K562 (cell line): Measurements from ENCODE around the gene SLC22A4. TPM values are rescaled to one million over a fixed set of nuclear protein-coding genes. Genes with fewer than 3 reads are reported as not detected.
A peak's percentile ranks its signal among the peaks of the same experiment; 100 is the strongest.

Experiments used
- ATAC-seq: fragments of 200-7000 bp; cut with Tn5 transposase; 3 replicates; pipeline ENCODE4 v1.9.1; 2020; ENCODE audit warnings: moderate library complexity
- BruUV-seq: library from RNA; stranded (reverse); fragments of 400-500 nt; replicated peaks from 2 replicates; lab custom pipeline; 2021; lab: Mats Ljungman, UMichigan
- CTCF ChIA-PET: fragments of 300-600 bp; formaldehyde crosslinking; extraction: SDS; loops from one replicate; lab custom pipeline; 2021; ENCODE audit warnings: low intra/inter-chr PET ratio; lab: Yijun Ruan, JAX
- POLR2A ChIA-PET: fragments of 300-600, 350-650 bp; sonication (Branson Sonifier 250); formaldehyde crosslinking; extraction: SDS; loops from one replicate; lab custom pipeline; 2021; ENCODE audit warnings: antibody characterized with exemption, inconsistent platforms; lab: Yijun Ruan, JAX
- DNase-seq, 4 experiments: peaks; one replicate each; pipeline versions ENCODE4 v3.0.0 to v3.0.0-alpha.2; 2011 to 2018; ENCODE audit warnings: low spot score in 3 of 4, mixed read lengths in 3 of 4; ENCODE audit errors: extremely low read depth in 1 of 4
- FAIRE-seq: peaks from 2 replicates; lab custom pipeline; 2011; peaks lifted over from hg19 to GRCh38; lab: Jason Lieb, UNC
- H2AFZ ChIP-seq: 2 replicates; pipeline ENCODE4 v1.6.0; 2011; ENCODE audit warnings: low read depth, low read length, control low read depth, inconsistent platforms
- H3K27ac ChIP-seq: fragments of 200-600 bp; 3 replicates; pipeline ENCODE4 v1.8.0; 2011; ENCODE audit warnings: low read depth, mild to moderate bottlenecking, control low read depth, inconsistent platforms, low read length, moderate library complexity, mixed read lengths; ENCODE audit errors: extremely low read depth
- H3K27me3 ChIP-seq, 2 experiments: fragments of 300-600 bp in 1 of 2; 2 replicates in 1 of 2; 3 replicates in 1 of 2; pipeline versions ENCODE4 v1.6.0 to v1.8.0; 2011; ENCODE audit warnings: inconsistent platforms in 2 of 2, low read length in 2 of 2, mild to moderate bottlenecking in 1 of 2, mixed read lengths in 1 of 2, moderate library complexity in 1 of 2; ENCODE audit not compliant: control insufficient read depth in 2 of 2, insufficient read depth in 2 of 2
- H3K36me3 ChIP-seq: fragments of 300-600 bp; 3 replicates; pipeline ENCODE4 v1.8.0; 2011; ENCODE audit warnings: mild to moderate bottlenecking, low read length, inconsistent platforms; ENCODE audit not compliant: control insufficient read depth, insufficient read depth
- H3K4me1 ChIP-seq, 2 experiments: fragments of 200-600 bp in 1 of 2; replicated peaks in 1 of 2; 2 replicates in 1 of 2; 3 replicates in 1 of 2; pipeline versions ENCODE4 v1.5.1 to v1.8.0; 2011; ENCODE audit warnings: inconsistent platforms in 2 of 2, low read length in 2 of 2, mild to moderate bottlenecking in 1 of 2, mixed read lengths in 1 of 2, moderate library complexity in 1 of 2; ENCODE audit not compliant: control insufficient read depth in 2 of 2, insufficient read depth in 2 of 2
- H3K4me2 ChIP-seq: 2 replicates; pipeline ENCODE4 v1.6.1; 2011; ENCODE audit warnings: low read length, control low read depth, inconsistent platforms, mixed read lengths; ENCODE audit not compliant: insufficient read depth
- H3K4me3 ChIP-seq: fragments of 200-600 bp; sonication (generic), shearing (Covaris generic); 2 replicates; pipeline ENCODE4 v1.5.1; 2016; ENCODE audit warnings: control low read depth, inconsistent platforms
- H3K79me2 ChIP-seq: fragments of 200-600 bp; 3 replicates; pipeline ENCODE4 v1.8.0; 2011; ENCODE audit warnings: low read length, inconsistent platforms; ENCODE audit not compliant: control insufficient read depth, insufficient read depth
- H3K9ac ChIP-seq, 2 experiments: 2 replicates each; pipeline versions ENCODE4 v1.6.0 to v1.6.1; 2011; ENCODE audit warnings: low read depth in 2 of 2, low read length in 2 of 2, control low read depth in 1 of 2, inconsistent platforms in 1 of 2, mild to moderate bottlenecking in 1 of 2, mixed read lengths in 1 of 2; ENCODE audit not compliant: insufficient read depth in 1 of 2
- H3K9me1 ChIP-seq: one replicate; pipeline ENCODE4 v1.6.0; 2011; ENCODE audit warnings: inconsistent platforms, mild to moderate bottlenecking, low read length, moderate library complexity; ENCODE audit not compliant: control insufficient read depth, insufficient read depth
- H3K9me3 ChIP-seq: replicated peaks from 2 replicates; pipeline ENCODE4 v1.5.1; 2011; ENCODE audit warnings: low read depth, low read length, inconsistent platforms; ENCODE audit not compliant: control insufficient read depth, insufficient read depth
- H4K20me1 ChIP-seq: replicated peaks from 2 replicates; pipeline ENCODE4 v1.6.1; 2011; ENCODE audit warnings: low read length, inconsistent platforms, mixed read lengths; ENCODE audit not compliant: control insufficient read depth, insufficient read depth
- ARNT ChIP-seq, 2 experiments: fragments of 450-650 bp; IDR thresholded peaks; 2 replicates each; pipeline ENCODE4 v1.6.1; 2016; ENCODE audit warnings: mild to moderate bottlenecking in 1 of 2
- C11orf30 ChIP-seq: fragments of 450-650 bp; IDR thresholded peaks from 2 replicates; pipeline ENCODE4 v1.6.1; 2016; ENCODE audit warnings: low read depth, mild to moderate bottlenecking
- CAMTA2 ChIP-seq: fragments of 250-450 bp; sonication (Bioruptor Pico); conservative IDR thresholded peaks from 2 replicates; pipeline ENCODE4 v1.5.1; 2022
- DIDO1 ChIP-seq: fragments of 450-650 bp; IDR thresholded peaks from 2 replicates; pipeline ENCODE4 v1.6.1; 2016; ENCODE audit warnings: low read depth, missing biosample characterization, missing genetic modification characterization
- HLTF ChIP-seq: fragments of 450-650 bp; IDR thresholded peaks from 2 replicates; pipeline ENCODE4 v1.6.1; 2016
- JUNB ChIP-seq: fragments of 450-650 bp; formaldehyde crosslinking; conservative IDR thresholded peaks from 2 replicates; pipeline ENCODE4 v1.4.0; 2020; ENCODE audit warnings: mild to moderate bottlenecking
- MBD1 ChIP-seq: fragments of 250-450 bp; sonication (Bioruptor Pico); IDR thresholded peaks from 2 replicates; pipeline ENCODE4 v1.8.0; 2022; ENCODE audit warnings: inconsistent platforms
- NCOA1 ChIP-seq: fragments of 450-650 bp; IDR thresholded peaks from 2 replicates; pipeline ENCODE4 v1.6.1; 2016; ENCODE audit warnings: low read depth
- PBX2 ChIP-seq, 2 experiments: IDR thresholded peaks in 1 of 2; conservative IDR thresholded peaks in 1 of 2; 2 replicates each; pipeline ENCODE4 v1.6.1; 2016; ENCODE audit warnings: low read depth in 2 of 2, mild to moderate bottlenecking in 1 of 2, missing compliant biosample characterization in 1 of 2, missing genetic modification characterization in 1 of 2, moderate library complexity in 1 of 2
- SMARCA5 ChIP-seq: fragments of 450-650 bp; IDR thresholded peaks from 2 replicates; pipeline ENCODE4 v1.6.1; 2016
- ZBTB26 ChIP-seq: fragments of 450-650 bp; formaldehyde crosslinking; IDR thresholded peaks from 2 replicates; pipeline ENCODE4 v1.4.0; 2022; ENCODE audit warnings: missing genetic modification characterization
- ZNF395 ChIP-seq: fragments of 200-800 bp; sonication (Bioruptor generic); IDR thresholded peaks from 2 replicates; pipeline ENCODE4 v1.6.1; 2017; ENCODE audit warnings: missing genetic modification characterization, missing compliant biosample characterization
- ZNF431 ChIP-seq: sonication (generic); formaldehyde crosslinking; IDR thresholded peaks from 2 replicates; pipeline ENCODE4 v1.8.0; 2022; ENCODE audit warnings: mild to moderate bottlenecking, missing genetic modification reagents
- ZNF586 ChIP-seq: fragments of 450-650 bp; formaldehyde crosslinking; conservative IDR thresholded peaks from 2 replicates; pipeline ENCODE4 v1.4.0; 2020; ENCODE audit warnings: mild to moderate bottlenecking, moderate library complexity
- ZNF77 ChIP-seq: fragments of 250-450 bp; sonication (Bioruptor Pico); IDR thresholded peaks from 2 replicates; pipeline ENCODE4 v1.5.0; 2020
- WGBS: fragments of 100-300 bp; shearing (Covaris generic); methylation state at CpG from one replicate; pipeline ENCODE4 v1.1.6; 2016; ENCODE audit warnings: low coverage, mixed read lengths; ENCODE audit not compliant: insufficient coverage; ENCODE audit errors: missing lambda C conversion rate; 5-methylcytosine and 5-hydroxymethylcytosine counted together
- in situ Hi-C: fragments of 300-500 bp; cut with MboI; formaldehyde crosslinking; loops from 4 replicates; pipeline ENCODE4 v1.15.0; 2018; ENCODE audit warnings: inconsistent platforms, mixed read lengths
- intact Hi-C: fragments of 100-400 bp; cut with micrococcal nuclease; formaldehyde crosslinking; loops from 2 replicates; pipeline ENCODE4 v1.14.2; 2022
- polyA plus RNA-seq, 8 experiments: library from polyadenylated mRNA; depleted of rRNA in 4 of 8; stranded (reverse) in 5 of 8; unstranded in 3 of 8; fragments of >200 nt; fragmentation: Nextera tagmentation in 2 of 8; fragmentation: Illumina TruSeq in 1 of 8; extraction: Ambion mirVana in 2 of 8; extraction: Trizol in 1 of 8; gene quantifications; 2 replicates each; pipeline versions ENCODE4 v1.2.1 to v1.2.3, GENCODE V29; 2011 to 2014; ENCODE audit warnings: inconsistent platforms in 1 of 8, missing spikeins in 1 of 8
- total RNA-seq, 7 experiments: library from RNA; depleted of rRNA in 6 of 7; stranded (reverse); fragments of >200 nt in 6 of 7; fragmentation: Illumina TruSeq in 2 of 7; extraction: Trizol in 2 of 7; gene quantifications; 2 replicates each; pipeline versions ENCODE4 v1.2.1 to v1.2.3, GENCODE V29; 2011 to 2021; ENCODE audit warnings: low replicate concordance in 1 of 7

The SLC22A4 gene
- total and polyA plus RNA-seq, 9 of the 15 experiments (the other 6 are each of a cell fraction or from before 2014, with no cell fraction given) = 2.7 to 9.5 (median 6.2) TPM

- H3K4me3 ChIP-seq = no peak overlapping the region
- no peaks in the 10 kb centered on the region for H3K9me3 ChIP-seq
- DNase-seq (no peak), FAIRE-seq (no peak), ATAC-seq (no peak)
- no peak overlapping the region for H3K27ac ChIP-seq
- intact Hi-C loops = no loop called here
- ChIA-PET CTCF (no interaction called here), POLR2A (interaction anchor here (0.6 to 0.7 kb wide), 3 partner anchors 23 to 303 kb away, joined by 3 to 4 read pairs (median 3); no protein-coding TSS in a partner anchor)
- H3K27me3 ChIP-seq = no peaks in the 10 kb centered on the region
- no peak overlapping the region for H2AFZ ChIP-seq
- no TSS peak for BruUV-seq
- H4K20me1 ChIP-seq = 0 out of 2 replicates have a peak, but pooled peaks cover 3% of the 10 kb centered on the region
- H3K4me2 ChIP-seq = no peak overlapping the region
- H3K79me2 ChIP-seq = peaks cover 21% of the 10 kb centered on the region
- H3K9ac ChIP-seq = peak overlapping the region in 1 of 2 experiments; percentile 50; a peak in 1 of 4 replicates
- H3K9me1 ChIP-seq = no peaks in the 10 kb centered on the region
- H3K4me1 ChIP-seq = peaks cover 0 to 11% of the 10 kb centered on the region in 2 experiments; a peak in 4 of 5 replicates
- in situ Hi-C loops = loop anchor here (25.0 kb wide), 1 partner anchor 315 kb away; the partner anchor contains the start of genes CSF2 and IL3
- WGBS = 85% methylated on average over 16 of the region's 16 CpGs
- H3K36me3 ChIP-seq = peaks cover 50% of the 10 kb centered on the region
- TF ChIP-seq SMARCA5 (no peak), NCOA1 (no peak), DIDO1 (no peak), ZNF586 (CRISPR knock-in tag) (no peak), PBX2 (CRISPR knock-in tag; IDR thresholded peaks at IDR 0.05; ENCODE audit: low read depth) (no peak), PBX2 (tag; conservative IDR thresholded peaks at IDR 0.05; ENCODE audit: low read depth) (no peak), HLTF (no peak), MBD1 (CRISPR knock-in tag) (no peak), ZNF77 (CRISPR knock-in tag) (no peak), ZNF431 (CRISPR knock-in tag) (no peak), JUNB (CRISPR knock-in tag) (no peak), CAMTA2 (CRISPR knock-in tag) (no peak), ZBTB26 (CRISPR knock-in tag) (no peak), C11orf30 (no peak), ZNF395 (CRISPR knock-in tag) (no peak), ARNT (IDR thresholded peaks at IDR 0.05) (no peak)
These were observed 82.8 kb downstream of the SLC22A4 start for GRCh38 chr5:132376694-132377641.
